Glomerular visceral epithelial cell (primary cell): Measurements from ENCODE around the gene PXT1.
"Not testable (repeated sequence)": the region's sequence is repeated elsewhere in the genome, so short reads cannot be mapped to it uniquely, and the experiment has no call there.

Source experiments
- DNase-seq: peaks from one replicate; pipeline ENCODE4 v3.0.0-alpha.2; 2016; ENCODE audit errors: extremely low spot score

PXT1 gene

DNA sequence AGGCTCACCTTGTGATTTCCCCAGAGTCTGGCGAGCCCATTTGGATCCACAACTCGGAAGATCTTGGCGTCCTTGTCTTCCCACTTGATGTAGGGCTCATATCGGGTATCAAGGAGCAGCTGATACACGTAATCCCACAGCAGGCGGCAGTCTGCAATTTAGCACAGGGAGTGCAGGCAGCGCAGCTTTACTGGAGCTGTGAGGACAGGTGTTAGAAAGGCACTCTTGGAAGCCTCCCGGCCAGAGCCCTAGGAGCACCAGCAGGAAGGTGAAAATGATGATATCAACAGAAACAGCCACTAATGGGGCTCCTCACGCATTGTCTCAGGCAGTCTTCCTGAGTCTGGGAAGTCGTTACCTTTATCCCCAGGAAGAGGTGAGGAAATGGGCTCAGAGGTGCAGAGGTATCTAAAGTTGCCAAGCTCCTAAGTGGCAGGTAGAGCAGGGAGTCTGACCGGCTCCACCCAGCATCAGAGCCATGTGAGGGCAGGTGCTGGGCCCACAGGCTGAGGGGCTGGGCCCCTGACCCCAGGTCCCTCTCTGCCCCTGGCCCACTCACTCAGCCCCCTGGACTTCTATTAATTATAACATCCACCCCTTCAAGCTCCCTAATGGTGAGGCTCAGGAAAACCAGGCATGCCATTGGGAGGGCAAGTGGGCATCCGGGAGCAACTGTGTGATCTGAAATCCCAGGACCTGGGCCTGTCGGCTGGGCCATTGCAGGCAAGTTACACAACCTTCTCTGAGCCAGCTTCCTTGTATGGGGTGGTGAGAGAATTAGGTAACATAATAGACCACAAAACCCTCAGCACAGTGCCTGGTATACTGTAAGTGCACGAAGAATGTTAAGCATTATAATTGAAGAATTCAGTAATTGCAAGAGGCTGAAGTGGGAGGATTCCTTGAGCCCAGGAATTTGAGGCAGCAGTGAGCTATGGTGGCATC is 73.5 kb downstream of the PXT1 start:
- peak; percentile 82 for DNase-seq

DNA sequence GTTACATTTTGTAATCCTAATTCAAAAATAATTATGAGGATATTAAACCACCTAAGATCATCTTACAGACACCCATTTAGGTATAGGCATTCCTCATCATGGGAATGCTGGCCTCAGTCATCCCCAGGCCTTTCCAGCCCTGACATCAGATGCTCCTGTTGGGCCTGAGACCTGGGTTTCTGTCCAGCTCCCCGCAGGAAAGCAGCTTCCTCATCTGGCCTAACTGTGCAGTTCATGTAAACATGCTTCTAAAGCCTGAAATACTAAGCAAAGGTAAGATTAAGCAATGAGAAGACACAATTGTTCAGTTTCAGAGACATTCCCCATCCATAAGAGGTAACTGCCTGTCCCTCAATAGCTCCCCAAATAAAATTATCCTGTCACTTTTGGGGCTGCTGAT is 74.2 kb downstream of the PXT1 start:
- DNase-seq, result no peak

DNA sequence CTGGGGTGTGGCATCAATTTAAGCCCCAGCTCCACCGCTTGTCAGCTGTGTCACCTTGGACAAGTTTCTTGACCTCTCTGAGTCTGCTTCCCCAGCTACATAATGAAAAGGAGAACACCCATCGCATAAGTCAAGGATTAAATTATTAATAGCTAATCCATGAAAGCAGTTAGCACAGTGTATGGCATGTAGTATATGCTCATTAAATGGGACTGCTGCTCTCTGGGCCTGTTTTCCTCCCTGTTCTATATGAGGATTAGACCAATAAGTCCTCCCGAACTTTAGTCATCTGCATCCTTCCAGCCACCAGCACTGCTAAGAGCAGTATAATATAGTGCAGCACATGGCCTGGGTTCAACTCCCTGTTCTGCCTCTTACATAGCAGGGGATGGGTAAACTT is 74.9 kb downstream of the PXT1 start:
- no peak for DNase-seq

DNA sequence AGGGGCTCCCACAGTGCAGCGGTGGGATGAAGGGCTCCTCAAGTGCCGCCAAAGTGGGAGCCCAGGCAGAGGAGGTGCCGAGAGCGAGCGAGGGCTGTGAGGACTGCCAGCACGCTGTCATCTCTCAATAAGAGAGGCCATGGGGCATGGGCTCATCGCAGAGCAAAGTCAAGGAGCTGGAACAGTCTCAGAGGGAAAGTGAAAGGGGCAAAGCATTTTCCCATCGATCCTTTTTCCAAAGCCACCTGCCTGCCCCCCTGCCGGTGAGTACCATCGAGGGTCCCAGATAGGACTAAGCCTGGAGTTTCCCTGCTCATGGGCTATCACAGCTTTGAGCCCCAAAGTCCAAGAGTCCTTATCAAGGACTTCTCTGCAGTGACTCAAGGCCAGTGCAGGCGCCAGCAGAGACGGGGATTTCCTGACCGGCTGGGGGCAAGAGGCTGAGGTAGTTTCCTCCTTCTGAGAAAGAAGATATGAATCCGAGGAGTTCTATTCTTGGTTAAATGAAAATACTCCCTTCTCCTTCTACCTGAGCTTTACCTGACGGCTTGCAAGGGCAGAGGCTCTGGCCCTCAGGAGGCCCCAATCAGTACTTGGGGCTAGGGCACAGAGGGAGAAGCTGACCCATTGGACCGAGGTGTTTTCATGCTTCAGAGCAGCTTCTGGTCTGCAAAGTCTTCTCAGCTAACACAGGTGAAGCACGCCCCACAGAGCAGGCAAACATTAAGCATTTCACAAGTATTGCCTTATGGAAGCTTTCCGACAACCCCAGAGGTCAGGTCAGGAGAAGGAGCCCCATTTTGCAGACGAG is 77.8 kb downstream of the PXT1 start:
- peak; percentile 54 for DNase-seq

DNA sequence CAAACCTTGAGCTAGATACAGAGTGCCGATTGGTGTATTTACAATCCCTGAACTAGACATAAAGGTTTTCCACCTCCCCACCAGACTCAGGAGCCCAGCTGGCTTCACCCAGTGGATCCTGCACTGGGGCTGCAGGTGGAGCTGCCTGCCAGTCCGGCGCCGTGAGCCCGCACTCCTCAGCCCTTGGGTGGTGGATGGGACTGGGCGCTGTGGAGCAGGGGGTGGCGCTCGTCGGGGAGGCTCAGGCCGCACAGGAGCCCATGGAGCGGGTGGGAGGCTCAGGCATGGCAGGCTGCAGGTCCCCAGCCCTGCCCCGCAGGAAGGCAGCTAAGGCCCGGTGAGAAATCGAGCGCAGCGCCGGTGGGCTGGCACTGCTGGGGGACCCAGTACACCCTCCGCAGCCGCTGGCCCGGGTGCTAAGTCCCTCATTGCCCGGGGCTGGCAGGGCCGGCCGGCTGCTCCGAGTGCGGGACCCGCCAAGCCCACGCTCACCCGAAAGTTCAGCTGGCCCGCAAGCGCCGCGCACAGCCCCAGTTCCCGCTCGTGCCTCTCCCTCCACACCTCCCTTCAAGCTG is 78.5 kb downstream of the PXT1 start:
- DNase-seq, result not testable (repeated sequence)

DNA sequence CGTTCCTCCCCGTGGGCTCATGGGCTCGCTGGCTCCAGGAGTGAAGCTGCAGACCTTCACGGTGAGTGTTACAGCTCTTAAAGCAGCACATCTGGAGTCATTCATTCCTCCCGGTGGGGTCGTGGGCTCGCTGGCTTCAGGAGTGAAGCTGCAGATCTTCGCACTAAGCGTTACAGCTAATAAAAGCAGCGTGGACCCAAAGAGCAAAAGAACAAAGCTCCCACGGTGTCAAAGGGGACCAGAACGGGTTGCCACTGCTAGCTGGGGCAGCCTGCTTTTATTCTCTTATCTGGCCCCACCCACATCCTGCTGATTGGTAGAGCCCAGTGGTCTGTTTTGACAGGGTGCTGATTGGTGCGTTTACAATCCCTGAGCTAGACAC is 79.3 kb downstream of the PXT1 start:
- not testable (repeated sequence) for DNase-seq

DNA sequence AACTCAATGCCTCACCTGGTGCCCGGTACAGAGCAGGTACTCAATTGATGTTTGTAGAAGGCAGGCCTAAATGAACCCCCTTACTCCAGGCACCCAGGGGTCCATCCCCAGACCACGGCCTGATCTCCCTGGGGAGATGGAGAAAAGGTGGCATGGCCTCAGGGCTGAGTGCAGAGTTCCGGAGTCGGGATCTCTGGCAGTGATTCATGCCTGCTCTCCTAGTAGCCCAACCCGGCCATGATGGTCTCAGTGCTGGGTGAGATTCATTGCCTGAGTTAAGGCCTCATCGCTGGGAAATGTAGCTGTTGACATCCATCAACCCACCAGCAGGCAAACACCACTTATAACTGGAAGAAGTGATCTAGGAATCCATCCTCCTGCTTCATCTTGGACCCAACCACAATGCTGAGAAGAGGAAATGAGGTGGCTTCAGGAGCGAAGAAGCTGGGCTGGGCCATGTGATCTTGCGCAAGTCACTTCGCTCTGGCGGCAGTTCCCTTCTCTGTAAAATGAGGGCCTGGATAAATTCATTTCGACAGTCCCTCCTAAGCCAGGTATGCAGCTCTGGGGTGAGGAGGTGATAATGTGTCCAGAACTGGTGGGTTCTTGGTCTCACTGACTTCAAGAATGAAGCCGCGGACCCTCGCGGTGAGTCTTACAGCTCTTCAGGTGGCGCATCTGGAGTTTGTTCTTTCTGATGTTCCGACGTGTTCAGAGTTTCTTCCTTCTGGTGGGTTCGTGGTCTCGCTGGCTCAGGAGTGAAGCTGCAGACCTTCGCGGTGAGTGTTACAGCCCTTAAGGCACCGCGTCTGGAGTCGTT is 79.9 kb downstream of the PXT1 start:
- DNase-seq, result no peak

DNA sequence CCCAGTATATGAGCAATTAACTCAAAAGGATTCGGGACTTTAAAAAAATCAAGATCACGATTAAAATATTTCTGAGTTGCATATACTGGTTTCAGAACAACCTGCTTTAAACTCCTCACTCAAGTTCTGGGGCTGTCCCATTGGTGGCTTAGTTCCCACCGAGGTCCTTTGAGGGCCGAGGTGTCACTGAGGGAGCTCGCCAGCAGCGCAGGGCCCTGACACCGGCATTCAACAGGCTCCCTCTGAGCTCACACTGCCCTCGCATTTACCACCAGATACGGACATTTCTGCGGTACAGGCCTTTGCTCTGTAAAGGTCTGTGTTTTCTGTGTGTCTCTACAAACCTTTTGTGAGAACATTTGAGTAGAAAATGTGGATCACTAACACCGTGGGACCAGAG is 81.6 kb downstream of the PXT1 start:
- DNase-seq, result no peak

DNA sequence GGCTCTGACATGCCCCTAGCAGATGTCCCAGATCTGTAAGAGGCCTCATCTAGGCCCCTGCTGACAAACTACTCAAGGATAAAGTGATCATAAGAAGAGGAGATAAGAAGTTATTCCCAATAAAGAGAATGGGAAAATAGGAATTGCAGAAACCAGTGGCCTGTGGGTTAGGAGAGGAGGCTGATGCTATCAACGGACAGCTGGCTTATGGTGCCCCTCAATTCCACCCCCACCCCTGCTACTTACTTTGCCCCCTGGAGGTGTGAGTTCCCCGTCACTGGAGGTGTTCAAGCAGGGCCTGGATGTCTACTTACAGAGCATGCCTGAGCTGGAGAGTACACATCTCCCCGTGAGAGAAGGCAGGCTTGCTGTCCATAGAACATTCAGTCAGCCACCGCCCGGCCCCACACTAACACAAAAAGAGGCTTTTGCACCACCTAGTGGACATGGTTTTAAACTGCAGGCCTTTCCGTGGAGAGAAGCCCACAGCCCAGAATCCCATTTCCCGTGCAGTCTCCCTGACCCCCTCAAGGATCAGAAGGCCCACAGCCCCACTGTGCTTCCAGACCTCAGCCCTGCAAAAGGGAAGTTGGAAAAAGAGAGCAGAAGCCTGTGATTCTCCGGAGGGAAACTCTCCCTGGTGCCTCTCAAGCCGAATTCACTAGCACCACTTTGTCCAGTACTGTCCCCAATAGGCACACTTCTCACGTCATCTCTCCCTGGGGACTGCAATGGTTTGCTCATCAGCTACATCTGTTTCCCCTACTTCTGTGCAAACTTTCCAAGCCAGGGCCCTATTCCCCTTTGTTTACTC is 82.2 kb downstream of the PXT1 start:
- peak; percentile 80 for DNase-seq

DNA sequence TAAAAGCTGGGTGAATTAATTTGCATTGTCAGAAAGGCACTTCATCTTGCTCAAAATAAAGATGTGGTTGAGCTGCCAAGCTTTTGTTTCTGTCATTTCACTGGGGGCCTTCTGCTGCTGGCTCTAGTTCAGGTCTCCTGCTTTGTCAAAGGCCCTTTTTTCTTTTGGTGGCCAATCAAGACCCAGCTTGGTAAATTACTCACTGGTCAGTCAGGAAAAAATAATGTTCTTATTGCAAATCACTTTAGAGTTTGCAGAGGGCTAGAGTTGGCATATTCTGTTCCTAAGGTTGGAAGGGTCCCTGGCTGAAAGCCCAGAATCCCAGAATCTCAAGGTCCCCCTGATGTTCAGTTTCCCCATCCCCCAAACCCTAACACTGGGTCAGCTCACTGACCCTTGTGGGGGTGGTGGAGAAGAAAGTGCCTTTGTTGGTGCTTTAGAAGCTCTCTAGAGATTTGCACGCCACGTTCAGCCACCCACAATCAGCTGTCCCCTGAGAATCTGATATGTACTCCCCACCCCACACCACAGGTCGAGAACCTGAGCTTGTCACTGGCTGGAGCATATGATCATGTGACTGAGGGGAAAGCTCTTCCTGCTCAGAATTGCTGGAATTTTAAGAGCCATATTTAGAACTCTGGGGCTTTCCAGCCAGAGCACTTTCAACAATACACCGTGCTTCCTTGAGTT is 84.3 kb downstream of the PXT1 start:
- DNase-seq, result peak; percentile 26

DNA sequence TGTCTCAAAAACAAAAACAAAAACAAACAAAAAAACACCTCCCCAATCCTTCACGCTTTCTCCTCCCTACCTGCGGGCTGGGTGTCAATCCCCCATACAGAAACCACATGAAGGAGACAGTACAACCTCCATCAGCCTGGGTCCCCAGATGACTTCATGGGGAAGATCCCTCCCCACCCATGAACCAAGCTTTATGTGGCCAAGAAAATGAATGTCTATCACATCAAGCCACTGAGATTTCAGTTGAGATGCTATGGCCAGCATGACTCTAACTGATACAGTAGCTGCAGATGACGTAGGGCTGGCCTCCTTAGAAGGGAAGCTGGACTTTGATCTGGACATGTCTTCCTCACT is 84.8 kb downstream of the PXT1 start:
- no peak for DNase-seq

DNA sequence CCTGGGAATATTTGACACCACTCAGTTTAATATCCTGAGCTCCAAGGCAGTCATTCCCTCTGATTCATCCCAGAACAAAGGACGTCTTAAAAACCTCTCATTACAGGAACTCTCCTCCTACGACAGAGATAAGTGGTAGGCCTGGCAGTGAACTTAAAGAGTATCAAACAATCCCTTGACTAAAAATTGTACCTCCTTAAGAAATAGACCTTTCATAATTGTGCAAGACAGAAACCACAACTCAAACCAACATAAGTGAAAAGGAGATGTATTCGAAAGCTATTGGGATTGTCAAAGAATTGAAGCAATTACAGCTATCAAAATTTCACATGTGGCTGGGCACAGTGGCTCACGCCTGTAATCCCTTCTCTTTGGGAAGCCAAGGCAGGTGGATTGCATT is 86.8 kb downstream of the PXT1 start:
- DNase-seq, result no peak

DNA sequence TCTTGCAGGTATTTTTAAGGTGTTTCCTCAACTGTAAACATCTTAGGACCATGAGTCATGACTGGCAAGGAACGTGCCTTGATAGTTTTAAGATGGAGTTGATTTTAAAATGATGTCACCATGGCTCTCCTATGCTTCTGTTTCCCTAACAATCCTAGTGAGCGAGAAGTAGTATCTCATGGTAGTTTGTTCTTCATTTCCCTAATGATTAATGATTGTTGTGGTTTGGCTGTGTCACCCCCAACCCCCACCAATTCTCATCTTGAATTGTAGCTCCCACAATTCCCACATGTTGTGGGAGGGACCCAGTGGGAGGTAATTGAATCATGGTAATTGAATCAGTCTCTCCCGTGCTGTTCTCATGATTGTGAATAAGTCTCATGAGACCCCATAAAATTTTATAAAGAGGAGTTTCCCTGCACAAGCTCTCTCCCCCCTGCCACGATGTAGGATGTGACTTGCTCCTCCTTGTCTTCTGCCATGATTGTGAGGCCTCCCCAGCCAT is 89.2 kb downstream of the PXT1 start:
- DNase-seq, result peak; percentile 49

DNA sequence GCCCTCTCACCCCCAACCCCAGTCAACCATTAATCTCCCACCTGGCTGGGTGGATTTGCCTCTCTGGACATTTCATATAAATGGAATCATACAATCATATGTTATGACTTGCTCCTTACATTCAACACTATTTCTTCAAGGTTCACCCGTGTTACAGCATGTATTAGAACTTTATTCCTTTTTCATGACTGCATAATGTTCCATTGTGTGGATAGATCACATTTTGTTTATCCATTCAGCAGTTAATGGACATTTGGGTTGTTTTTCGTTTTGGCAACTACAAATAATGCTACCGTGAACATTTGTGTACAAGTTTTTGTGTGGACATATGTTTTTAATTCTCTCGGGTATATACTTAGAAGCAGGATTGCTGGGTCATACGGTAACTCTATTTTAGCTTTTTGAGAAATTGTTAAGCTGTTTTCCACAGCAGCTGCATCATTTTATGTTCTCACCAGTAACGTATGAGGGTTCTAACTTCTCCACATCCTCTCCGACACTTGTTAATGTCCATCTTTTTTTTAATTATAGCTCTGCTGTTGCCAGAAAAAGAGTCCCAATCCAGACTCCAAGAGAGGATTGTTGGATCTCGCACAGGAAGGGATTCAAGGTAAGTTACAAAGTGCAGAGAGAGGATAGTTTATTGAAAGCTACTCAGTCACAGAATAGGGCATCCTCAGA is 90.0 kb downstream of the PXT1 start:
- DNase-seq, result no peak

DNA sequence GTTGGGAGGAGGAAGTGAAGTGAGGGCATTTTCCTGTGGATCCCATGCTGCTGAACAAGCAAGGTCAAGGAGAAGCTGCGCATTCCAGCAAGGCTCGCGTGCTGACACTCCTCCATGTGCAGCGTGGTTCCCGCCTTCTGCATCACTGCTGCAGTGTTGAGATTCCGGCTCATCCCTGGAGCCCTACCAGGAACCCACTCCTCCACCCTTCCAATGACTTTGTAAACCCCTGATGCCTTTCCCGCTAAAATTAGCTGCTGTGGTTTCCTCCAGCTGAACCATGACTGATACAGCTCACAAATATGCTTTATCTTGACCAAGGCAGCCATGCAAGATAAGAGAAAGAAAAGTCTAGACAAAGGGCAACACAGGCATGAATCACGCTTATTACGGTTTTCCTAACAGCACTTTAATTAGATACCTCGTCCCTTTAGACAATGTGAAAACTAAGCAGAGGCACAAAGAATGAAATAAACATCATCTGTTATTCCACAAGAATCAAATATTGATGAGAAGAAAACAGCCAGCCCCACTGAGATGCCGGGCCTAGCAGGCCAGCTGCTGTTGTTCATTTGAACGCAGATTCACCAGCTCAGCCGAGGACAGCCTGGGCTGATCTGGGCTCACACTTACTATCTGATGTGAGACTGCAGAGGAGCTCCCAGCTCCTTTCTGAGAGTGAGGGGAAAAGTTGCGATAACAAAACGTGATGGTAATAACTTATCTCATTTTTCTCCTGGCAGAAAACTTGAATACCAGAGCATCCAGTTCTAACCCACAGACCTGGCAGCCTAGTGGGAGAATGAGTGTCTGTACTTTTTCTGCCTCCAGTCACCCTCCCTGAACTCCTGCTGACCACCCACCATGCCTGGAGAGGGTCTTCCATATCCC is 91.7 kb downstream of the PXT1 start:
- peak; percentile 90 for DNase-seq

DNA sequence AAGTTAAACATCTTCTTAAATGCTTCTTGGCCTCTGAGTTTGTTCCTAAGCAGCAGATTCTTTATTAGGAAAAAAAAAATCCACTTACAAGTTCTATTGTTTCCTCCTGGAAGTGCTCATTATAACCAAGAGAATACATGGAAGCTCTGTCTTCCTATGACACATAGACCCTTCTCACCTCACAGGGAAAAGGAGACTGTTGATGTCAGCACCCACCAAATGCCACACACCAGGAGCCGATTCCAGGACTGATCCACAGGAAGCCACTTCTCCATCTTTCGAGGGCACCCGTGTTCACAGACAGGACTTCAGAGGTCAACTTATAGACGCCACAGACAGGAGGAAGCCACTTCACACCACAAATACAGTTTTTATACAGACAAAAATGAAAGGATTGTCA is 92.6 kb downstream of the PXT1 start:
- DNase-seq, result peak; percentile 31

DNA sequence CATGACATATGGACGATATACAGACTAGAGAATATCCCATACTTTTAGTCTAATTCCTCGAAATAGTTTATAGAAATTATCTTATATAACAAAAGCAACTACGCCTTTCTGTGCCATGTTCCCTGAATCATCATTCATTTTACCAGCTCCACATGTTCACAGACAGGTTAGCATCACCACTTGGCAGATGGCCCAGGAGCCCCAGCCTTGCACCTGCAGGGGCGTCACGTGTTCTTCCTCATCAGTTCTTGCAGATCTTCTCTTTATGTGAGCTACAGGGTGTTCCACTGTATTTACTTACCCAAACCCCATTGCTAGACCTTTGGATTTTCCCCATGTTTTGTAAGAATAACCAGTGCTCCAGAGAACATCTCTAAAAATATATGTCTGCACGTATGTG is 93.4 kb downstream of the PXT1 start:
- no peak for DNase-seq

DNA sequence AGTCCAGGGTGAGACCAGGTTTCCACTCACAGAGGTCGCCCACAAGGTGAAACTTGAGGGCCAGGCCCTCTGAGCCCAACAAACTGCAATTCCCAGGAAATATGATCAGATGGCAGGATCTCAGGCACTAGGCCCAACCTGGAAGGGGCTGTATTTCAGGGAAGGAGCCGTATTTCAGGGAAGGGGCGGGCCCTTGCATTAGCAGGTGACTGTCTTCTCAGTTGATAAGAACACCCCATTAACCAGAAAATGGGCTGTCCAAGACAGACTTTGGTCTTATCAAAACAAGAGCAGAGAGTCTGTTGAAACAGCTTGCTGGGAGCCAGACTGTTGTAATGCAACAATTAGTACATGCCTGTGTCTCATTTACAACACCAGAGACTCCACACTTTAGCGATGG is 95.0 kb downstream of the PXT1 start:
- no peak for DNase-seq
